ENCODE results near the gene GUCA2B. TPM values are rescaled to one million over a fixed set of nuclear protein-coding genes. Genes with fewer than 3 reads are reported as not detected.

Gene GUCA2B
- not detected for total RNA-seq

- DNase-seq, result no peak
Observed at GRCh38 chr1:42152907-42153600, at the start of gene GUCA2B. Gene GUCA2B (plus strand): TSS chr1:42153410. CDS start chr1:42153451, 41 bp downstream.

- DNase-seq, result no peak
Observed at GRCh38 chr1:42105025-42105424, 48.2 kb upstream of the GUCA2B start.

GRCh38 chr1:42108309-42108708, 44.9 kb upstream of the GUCA2B start:
- no peak for DNase-seq

- DNase-seq, result no peak
Observed at GRCh38 chr1:42109600-42109999, 43.6 kb upstream of the GUCA2B start.

- no peak for DNase-seq
Observed at GRCh38 chr1:42114229-42114628, 39.0 kb upstream of the GUCA2B start.

- no peak for DNase-seq
Observed at GRCh38 chr1:42117214-42117613, 36.0 kb upstream of the GUCA2B start.

GRCh38 chr1:42118125-42118524, 35.1 kb upstream of the GUCA2B start:
- no peak for DNase-seq

- no peak for DNase-seq
Observed at GRCh38 chr1:42122408-42122807, 30.8 kb upstream of the GUCA2B start.

- DNase-seq, result no peak
Observed at GRCh38 chr1:42125552-42125951, 27.7 kb upstream of the GUCA2B start.

GRCh38 chr1:42127767-42128166, 25.4 kb upstream of the GUCA2B start:
- DNase-seq, result no peak

GRCh38 chr1:42128499-42128898, 24.7 kb upstream of the GUCA2B start:
- no peak for DNase-seq

GRCh38 chr1:42128964-42129363, 24.2 kb upstream of the GUCA2B start:
- no peak for DNase-seq

- no peak for DNase-seq
Observed at GRCh38 chr1:42130061-42130660, 23.0 kb upstream of the GUCA2B start.

GRCh38 chr1:42133390-42133789, 19.8 kb upstream of the GUCA2B start:
- no peak for DNase-seq

GRCh38 chr1:42133809-42134526, 19.2 kb upstream of the GUCA2B start:
- no peak for DNase-seq

GRCh38 chr1:42135426-42135825, 17.8 kb upstream of the GUCA2B start:
- no peak for DNase-seq

- DNase-seq, result no peak
Observed at GRCh38 chr1:42136466-42136865, 16.7 kb upstream of the GUCA2B start.

GRCh38 chr1:42137766-42138165, 15.4 kb upstream of the GUCA2B start:
- DNase-seq, result no peak

- DNase-seq, result no peak
Observed at GRCh38 chr1:42138586-42138985, 14.6 kb upstream of the GUCA2B start.

GRCh38 chr1:42139444-42139843, 13.8 kb upstream of the GUCA2B start:
- no peak for DNase-seq

GRCh38 chr1:42140191-42140590, 13.0 kb upstream of the GUCA2B start:
- DNase-seq, result no peak

- no peak for DNase-seq
Observed at GRCh38 chr1:42141978-42142377, 11.2 kb upstream of the GUCA2B start.

GRCh38 chr1:42142894-42143675, 10.1 kb upstream of the GUCA2B start:
- DNase-seq, result no peak

Data from occipital lobe (tissue), 2 donors.